Camera-type eye (tissue), 1 donor: ENCODE results near the gene RAI1. TPM values are rescaled to one million over a fixed set of nuclear protein-coding genes. Genes with fewer than 3 reads are reported as not detected.

Experiments used
- total RNA-seq: library from RNA; depleted of rRNA; stranded (reverse); fragments of >200 nt; gene quantifications from one replicate; pipeline ENCODE4 v1.2.3, GENCODE V29; 2014

RAI1 gene
- total RNA-seq: 37.6 TPM

GRCh38 chr17:17681187-17681743 lies at the start of gene RAI1:
TSS of gene RAI1 (plus strand) at chr17:17681458. CDS start at chr17:17792949, 111,491 bp downstream.

GRCh38 chr17:17836818-17837379 lies 155.6 kb downstream of the RAI1 start, which contains the start of gene SREBF1:
TSS of gene SREBF1 (minus strand) at chr17:17836986. CDS start at chr17:17836817, 169 bp downstream.

Other genes with a start within 250 kb of the RAI1 start
- gene MED9, start 204.5 kb upstream of the RAI1 start, total RNA-seq: 26.4 TPM
- gene RASD1, start 185.1 kb upstream of the RAI1 start, total RNA-seq: 66.0 TPM
- 33.4 TPM for gene PEMT, start 89.8 kb upstream of the RAI1 start, total RNA-seq
- 68.8 TPM for gene SREBF1, start 155.5 kb downstream of the RAI1 start, total RNA-seq